PC-3 (cell line): ENCODE measurements around the gene PRM3. TPM values are rescaled to one million over a fixed set of nuclear protein-coding genes. Genes with fewer than 3 reads are reported as not detected.

Source experiments
- ATAC-seq: fragments of 200-7000 bp; cut with Tn5 transposase; 2 replicates; pipeline ENCODE4 v1.9.1; 2020; ENCODE audit warnings: mild to moderate bottlenecking, moderate library complexity
- BruUV-seq: library from RNA; stranded (reverse); fragments of 400-500 nt; replicated peaks from 2 replicates; lab custom pipeline; 2021; lab: Mats Ljungman, UMichigan
- CTCF ChIA-PET: fragments of 300-600 bp; sonication (Branson Sonifier 250); formaldehyde crosslinking; loops from one replicate; lab custom pipeline; 2022; ENCODE audit warnings: antibody characterized with exemption; lab: Charles Lee
- POLR2A ChIA-PET: fragments of 300-600 bp; sonication (Branson Sonifier 250); formaldehyde crosslinking; loops from one replicate; lab custom pipeline; 2022; ENCODE audit warnings: antibody characterized with exemption; ENCODE audit not compliant: unreplicated experiment; lab: Charles Lee
- DNase-seq: peaks from one replicate; pipeline ENCODE4 v3.0.0-alpha.2; 2015
- H2AFZ ChIP-seq: fragments of 300-600 bp; sonication (generic); 2 replicates; pipeline ENCODE4 v1.6.0; 2016; ENCODE audit warnings: antibody characterized with exemption, low read length
- H3F3A ChIP-seq: fragments of 300-600 bp; sonication (generic); one replicate; pipeline ENCODE4 v1.6.0; 2017; ENCODE audit warnings: antibody characterized with exemption, low read length, control low read depth, mild to moderate bottlenecking; ENCODE audit not compliant: unreplicated experiment
- H3K27ac ChIP-seq: fragments of 300-600 bp; sonication (generic); 2 replicates; pipeline ENCODE4 v1.5.1; 2016; ENCODE audit warnings: mild to moderate bottlenecking, low read length
- H3K27me3 ChIP-seq: fragments of 300-600 bp; sonication (generic); 2 replicates; pipeline ENCODE4 v1.6.1; 2016; ENCODE audit warnings: low read length, mixed read lengths
- H3K36me3 ChIP-seq: fragments of 300-600 bp; sonication (generic); 2 replicates; pipeline ENCODE4 v1.6.1; 2016; ENCODE audit warnings: low read depth, mixed run types, low read length, mixed read lengths
- H3K4me1 ChIP-seq: fragments of 300-600 bp; sonication (generic); 2 replicates; pipeline ENCODE4 v1.5.1; 2016; ENCODE audit warnings: low read length; ENCODE audit not compliant: insufficient read depth
- H3K4me2 ChIP-seq: fragments of 300-600 bp; sonication (generic); 2 replicates; pipeline ENCODE4 v1.6.0; 2016; ENCODE audit warnings: low read length
- H3K4me3 ChIP-seq: fragments of 300-600 bp; sonication (generic); 2 replicates; pipeline ENCODE4 v1.5.1; 2016; ENCODE audit warnings: mild to moderate bottlenecking, low read length, mixed read lengths
- H3K79me2 ChIP-seq: fragments of 300-600 bp; sonication (generic); 2 replicates; pipeline ENCODE4 v1.6.1; 2017; ENCODE audit warnings: low read length, mixed read lengths
- H3K9ac ChIP-seq: fragments of 300-600 bp; sonication (generic); 2 replicates; pipeline ENCODE4 v1.6.0; 2016; ENCODE audit warnings: mild to moderate bottlenecking, low read length
- H3K9me2 ChIP-seq: fragments of 300-600 bp; sonication (generic); replicated peaks from 2 replicates; pipeline ENCODE4 v1.6.1; 2016; ENCODE audit warnings: mixed run types, low read length, mixed read lengths
- H3K9me3 ChIP-seq: fragments of 300-600 bp; sonication (generic); 2 replicates; pipeline ENCODE4 v1.6.1; 2016; ENCODE audit warnings: low read length, mixed read lengths
- H4K20me1 ChIP-seq: fragments of 300-600 bp; sonication (generic); 2 replicates; pipeline ENCODE4 v1.6.1; 2016; ENCODE audit warnings: low read length, mixed read lengths
- EZH2 ChIP-seq: fragments of 300-600 bp; sonication (generic); IDR thresholded peaks from one replicate; pipeline ENCODE4 v1.6.1; 2017; ENCODE audit warnings: antibody characterized with exemption, mild to moderate bottlenecking, low read length; ENCODE audit not compliant: unreplicated experiment
- EZH2phosphoT487 ChIP-seq: fragments of 300-600 bp; sonication (generic); IDR thresholded peaks from 2 replicates; pipeline ENCODE4 v1.6.1; 2018; ENCODE audit warnings: mild to moderate bottlenecking, antibody characterized with exemption, low read length, borderline replicate concordance
- intact Hi-C: fragments of 100-400 bp; cut with micrococcal nuclease; formaldehyde crosslinking; loops from 2 replicates; pipeline ENCODE4 v1.9.0; 2023
- total RNA-seq: library from RNA; depleted of rRNA; stranded (reverse); fragments of >200 nt; gene quantifications from 2 replicates; pipeline ENCODE4 v1.2.3, GENCODE V29; 2014
- TF ChIP-seq, protein P1 (sequence below): fragments of 300-600 bp; sonication (generic); conservative IDR thresholded peaks from 2 replicates; pipeline ENCODE4 v1.5.1; 2017; ENCODE audit warnings: antibody characterized with exemption, low read depth, mild to moderate bottlenecking, low read length

The PRM3 gene
- total RNA-seq, 1 experiment from 2014 or later, result not detected

DNA sequence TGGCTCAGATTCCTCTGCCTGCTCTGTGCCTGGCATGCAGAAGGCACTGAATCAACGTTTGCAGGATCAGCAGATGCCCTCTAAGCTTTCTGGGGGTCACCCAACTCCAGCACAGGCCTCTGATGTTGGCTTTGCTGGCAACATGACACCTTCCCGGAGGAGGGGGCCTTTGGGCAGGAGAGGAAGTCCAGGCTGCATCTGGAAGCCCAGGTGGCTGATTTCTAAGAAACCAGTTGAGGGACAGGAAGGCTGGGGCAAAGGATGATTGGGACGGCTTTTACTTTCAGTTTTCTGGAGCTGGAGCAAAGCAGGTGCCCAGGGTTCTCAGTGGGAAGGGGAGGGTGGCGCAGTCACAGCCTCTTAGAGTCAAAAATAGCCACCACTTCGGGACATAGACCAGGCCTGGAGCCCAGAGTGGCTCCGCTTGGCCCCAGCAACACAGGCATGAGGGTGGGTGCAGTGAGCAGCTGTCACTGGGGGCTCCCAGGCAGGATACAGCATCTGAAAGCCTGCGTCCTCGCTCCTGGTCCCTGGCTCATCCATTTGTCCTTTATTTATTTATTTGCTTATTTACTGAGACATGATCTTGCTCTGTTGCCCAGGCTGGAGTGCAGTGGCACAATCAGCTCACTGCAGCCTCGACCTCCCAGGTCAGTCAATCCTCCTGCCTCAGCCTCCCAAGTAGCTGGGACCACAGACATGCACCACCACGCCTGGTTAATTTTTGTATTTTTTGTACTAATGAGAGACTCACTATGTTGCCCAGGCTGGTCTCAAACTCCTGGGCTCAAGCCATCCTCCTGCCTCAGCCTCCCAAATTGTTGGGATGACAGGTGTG, 32.6 kb downstream of the PRM3 start:
- Histone ChIP-seq H3K4me2 (no peak overlapping the region), H3K9me2 (no peaks in the 10 kb centered on the region), H3K9ac (no peak overlapping the region), H3F3A (no peaks in the 10 kb centered on the region), H3K36me3 (no peaks in the 10 kb centered on the region), H3K4me1 (no peaks in the 10 kb centered on the region), H3K4me3 (no peak overlapping the region), H3K27ac (no peak overlapping the region), H3K9me3 (no peaks in the 10 kb centered on the region), H3K79me2 (no peaks in the 10 kb centered on the region), H3K27me3 (no peaks in the 10 kb centered on the region), H4K20me1 (no peaks in the 10 kb centered on the region), H2AFZ (no peak overlapping the region)
- intact Hi-C loops, result no loop called here
- ChIA-PET CTCF (no interaction called here), POLR2A (interaction anchor here (0.6 kb wide), 1 partner anchor 16 kb away, joined by 3 read pairs; no protein-coding TSS in a partner anchor)
- ATAC-seq (no peak), DNase-seq (no peak)
- BruUV-seq, result no TSS peak
- TF ChIP-seq, protein P1, sequence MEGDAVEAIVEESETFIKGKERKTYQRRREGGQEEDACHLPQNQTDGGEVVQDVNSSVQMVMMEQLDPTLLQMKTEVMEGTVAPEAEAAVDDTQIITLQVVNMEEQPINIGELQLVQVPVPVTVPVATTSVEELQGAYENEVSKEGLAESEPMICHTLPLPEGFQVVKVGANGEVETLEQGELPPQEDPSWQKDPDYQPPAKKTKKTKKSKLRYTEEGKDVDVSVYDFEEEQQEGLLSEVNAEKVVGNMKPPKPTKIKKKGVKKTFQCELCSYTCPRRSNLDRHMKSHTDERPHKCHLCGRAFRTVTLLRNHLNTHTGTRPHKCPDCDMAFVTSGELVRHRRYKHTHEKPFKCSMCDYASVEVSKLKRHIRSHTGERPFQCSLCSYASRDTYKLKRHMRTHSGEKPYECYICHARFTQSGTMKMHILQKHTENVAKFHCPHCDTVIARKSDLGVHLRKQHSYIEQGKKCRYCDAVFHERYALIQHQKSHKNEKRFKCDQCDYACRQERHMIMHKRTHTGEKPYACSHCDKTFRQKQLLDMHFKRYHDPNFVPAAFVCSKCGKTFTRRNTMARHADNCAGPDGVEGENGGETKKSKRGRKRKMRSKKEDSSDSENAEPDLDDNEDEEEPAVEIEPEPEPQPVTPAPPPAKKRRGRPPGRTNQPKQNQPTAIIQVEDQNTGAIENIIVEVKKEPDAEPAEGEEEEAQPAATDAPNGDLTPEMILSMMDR, result no peak
- TF ChIP-seq EZH2 (no peak), EZH2phosphoT487 (no peak)

DNA sequence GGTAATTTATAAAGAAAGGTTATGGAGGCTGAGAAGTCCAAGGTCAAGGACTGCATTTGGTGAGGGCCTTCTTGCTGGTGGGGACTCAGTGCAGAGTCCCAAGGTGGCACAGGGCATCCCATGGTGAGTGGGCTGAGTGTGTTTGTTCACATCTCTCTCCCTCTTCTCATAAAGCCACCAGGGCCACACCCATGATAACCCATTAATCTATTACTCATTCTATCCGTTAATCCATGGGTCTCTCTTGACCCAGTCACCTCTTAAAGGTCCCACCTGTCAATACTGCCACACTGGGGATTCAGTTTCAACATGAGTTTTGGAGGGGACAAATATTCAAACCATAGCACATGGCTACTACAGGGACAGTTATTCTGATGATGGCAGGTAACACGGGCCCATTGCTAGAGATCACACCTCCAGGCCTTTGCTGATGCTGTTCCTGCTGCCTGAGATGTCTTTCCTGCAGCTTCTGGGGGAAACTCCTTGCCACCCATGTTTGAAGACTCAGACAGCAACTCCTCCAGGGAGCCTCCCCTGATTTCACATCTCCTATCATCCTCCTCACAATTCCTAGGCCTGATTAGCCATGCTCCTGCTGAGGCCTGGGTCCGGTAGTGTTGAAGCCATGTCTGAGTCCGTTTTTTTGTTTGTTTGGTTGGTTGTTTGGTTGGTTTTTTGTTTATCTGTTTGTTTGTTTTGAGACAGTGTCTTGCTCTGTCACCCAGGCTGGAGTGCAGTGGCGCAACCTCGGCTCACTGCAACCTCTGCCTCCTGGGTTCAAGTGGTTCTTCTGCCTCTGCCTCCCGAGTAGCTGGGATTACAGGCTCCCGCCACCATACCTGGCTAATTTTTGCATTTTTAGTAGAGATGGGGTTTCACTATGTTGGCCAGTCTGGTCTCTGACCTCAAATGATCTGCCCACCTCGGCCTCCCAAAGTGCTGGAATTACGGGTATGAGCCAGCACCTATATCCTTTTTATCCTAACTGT, 33.5 kb downstream of the PRM3 start:
- no TSS peak for BruUV-seq
- Histone ChIP-seq H3K9me2 (no peaks in the 10 kb centered on the region), H3F3A (no peaks in the 10 kb centered on the region), H4K20me1 (no peaks in the 10 kb centered on the region), H3K9me3 (no peaks in the 10 kb centered on the region), H3K27ac (no peak overlapping the region), H3K36me3 (no peaks in the 10 kb centered on the region), H3K4me3 (no peak overlapping the region), H2AFZ (no peak overlapping the region), H3K27me3 (no peaks in the 10 kb centered on the region), H3K9ac (no peak overlapping the region), H3K4me2 (no peak overlapping the region), H3K4me1 (no peaks in the 10 kb centered on the region), H3K79me2 (no peaks in the 10 kb centered on the region)
- CTCF ChIA-PET, result no interaction called here
- POLR2A ChIA-PET, result interaction anchor here (0.6 kb wide), 1 partner anchor 15 kb away, joined by 3 read pairs; no protein-coding TSS in a partner anchor
- DNase-seq (no peak), ATAC-seq (no peak)
- TF ChIP-seq EZH2 (no peak), EZH2phosphoT487 (no peak)
- TF ChIP-seq, protein P1, result no peak
- intact Hi-C loops, result no loop called here
